HG03108 (cell line): ENCODE results near the gene SFXN5.

Experiments used
- ATAC-seq: cut with Tn5 transposase; IDR thresholded peaks from one replicate; pipeline ENCODE4 v1.9.1; 2021; ENCODE audit warnings: moderate library complexity; ENCODE audit not compliant: unreplicated experiment

Gene SFXN5

GRCh38 chr2:73053316-73054114 lies 18.0 kb downstream of the SFXN5 start:
- no peak for ATAC-seq

- no peak for ATAC-seq
These were observed 21.4 kb downstream of the SFXN5 start for GRCh38 chr2:73050121-73050545.

GRCh38 chr2:73043929-73044832 lies 27.3 kb downstream of the SFXN5 start:
- no peak for ATAC-seq

GRCh38 chr2:73043276-73043675 lies 28.2 kb downstream of the SFXN5 start:
- no peak for ATAC-seq

- ATAC-seq = no peak
These were observed 33.4 kb downstream of the SFXN5 start for GRCh38 chr2:73037947-73038585.

GRCh38 chr2:73036766-73037165 lies 34.7 kb downstream of the SFXN5 start:
- ATAC-seq = no peak

- no peak for ATAC-seq
These were observed 35.4 kb downstream of the SFXN5 start for GRCh38 chr2:73035899-73036711.

GRCh38 chr2:73034661-73035375 lies 36.7 kb downstream of the SFXN5 start:
- no peak for ATAC-seq

GRCh38 chr2:73033766-73034381 lies 37.6 kb downstream of the SFXN5 start:
- ATAC-seq = no peak

- ATAC-seq = no peak
These were observed 38.3 kb downstream of the SFXN5 start for GRCh38 chr2:73033142-73033765.

- no peak for ATAC-seq
These were observed 38.8 kb downstream of the SFXN5 start for GRCh38 chr2:73032702-73033097.

GRCh38 chr2:73031725-73032701 lies 39.5 kb downstream of the SFXN5 start:
- ATAC-seq = no peak

- ATAC-seq = no peak
These were observed 40.3 kb downstream of the SFXN5 start for GRCh38 chr2:73031095-73031678.

- ATAC-seq = no peak
These were observed 42.7 kb downstream of the SFXN5 start for GRCh38 chr2:73028841-73029240.

GRCh38 chr2:73027340-73027739 lies 44.2 kb downstream of the SFXN5 start:
- no peak for ATAC-seq

- no peak for ATAC-seq
These were observed 48.0 kb downstream of the SFXN5 start for GRCh38 chr2:73023497-73023896.

GRCh38 chr2:73022024-73022568 lies 49.4 kb downstream of the SFXN5 start:
- ATAC-seq = no peak
